A549 (cell line): Measurements from ENCODE around the gene VCL. TPM values are rescaled to one million over a fixed set of nuclear protein-coding genes. Genes with fewer than 3 reads are reported as not detected.

Experiments used
- ATAC-seq, 2 experiments: fragments of 200-7000 bp in 1 of 2; fragments of >200 bp in 1 of 2; cut with Nextera tagmentation in 1 of 2; cut with Tn5 transposase in 1 of 2; 3 replicates each; pipeline versions ENCODE4 v1.8.0 to v1.9.1; 2018 to 2020; ENCODE audit warnings: mild to moderate bottlenecking in 1 of 2, moderate library complexity in 1 of 2
- CTCF ChIA-PET: fragments of 300-600 bp; sonication (Branson Sonifier 250); formaldehyde crosslinking; extraction: SDS; loops from one replicate; lab custom pipeline; 2021; ENCODE audit warnings: antibody characterized with exemption, inconsistent platforms; lab: Yijun Ruan, JAX
- POLR2A ChIA-PET: fragments of 350-600 bp; formaldehyde crosslinking; extraction: SDS; loops from one replicate; lab custom pipeline; 2021; ENCODE audit warnings: antibody characterized with exemption, inconsistent platforms; lab: Yijun Ruan, JAX
- DNase-seq, 2 experiments: peaks; one replicate each; pipeline versions ENCODE4 v3.0.0 to v3.0.0-alpha.2; 2011 to 2016; ENCODE audit warnings: low read depth in 1 of 2, low spot score in 1 of 2
- FAIRE-seq: peaks from 2 replicates; lab custom pipeline; 2011; peaks lifted over from hg19 to GRCh38; lab: Jason Lieb, UNC
- H3K27ac ChIP-seq, 2 experiments: fragments of >200 bp; sonication (Bioruptor Twin); formaldehyde crosslinking; 3 replicates each; pipeline ENCODE4 v1.5.1; 2016 to 2017
- H3K4me1 ChIP-seq: fragments of >200 bp; sonication (Bioruptor Twin); formaldehyde crosslinking; 3 replicates; pipeline ENCODE4 v1.6.1; 2016
- H3K4me2 ChIP-seq: fragments of >200 bp; sonication (Bioruptor Twin); formaldehyde crosslinking; 3 replicates; pipeline ENCODE4 v1.6.1; 2016
- H3K4me3 ChIP-seq: fragments of >200 bp; sonication (Bioruptor Twin); formaldehyde crosslinking; 3 replicates; pipeline ENCODE4 v1.5.1; 2016
- H3K9me3 ChIP-seq: fragments of >200 bp; sonication (Bioruptor Twin); formaldehyde crosslinking; 3 replicates; pipeline ENCODE4 v1.6.1; 2016
- BHLHE40 ChIP-seq: IDR thresholded peaks from 2 replicates; pipeline ENCODE4 v1.6.1; 2012; ENCODE audit warnings: low read depth, low read length, inconsistent platforms
- EHF ChIP-seq: fragments of 250-450 bp; sonication (Bioruptor Pico); IDR thresholded peaks from 2 replicates; pipeline ENCODE4 v1.5.0; 2020; ENCODE audit warnings: mild to moderate bottlenecking
- EP300 ChIP-seq, 2 experiments: fragments of >200 bp; sonication (Bioruptor Twin); formaldehyde crosslinking; IDR thresholded peaks; 2 replicates in 1 of 2; 3 replicates in 1 of 2; pipeline ENCODE4 v1.6.1; 2016 to 2017
- FOSL2 ChIP-seq, 2 experiments: fragments of 450-650 bp in 1 of 2; fragments of >200 bp in 1 of 2; sonication (Bioruptor Twin) in 1 of 2; formaldehyde crosslinking; IDR thresholded peaks; 2 replicates each; pipeline versions ENCODE4 v1.5.0 to v1.6.1; 2016 to 2020; ENCODE audit warnings: mild to moderate bottlenecking in 1 of 2, moderate library complexity in 1 of 2
- GATA3 ChIP-seq: IDR thresholded peaks from 2 replicates; pipeline ENCODE4 v1.6.1; 2012; ENCODE audit warnings: borderline replicate concordance
- JUN ChIP-seq, 2 experiments: fragments of >200 bp; sonication (Bioruptor Twin); formaldehyde crosslinking; IDR thresholded peaks; 2 replicates in 1 of 2; 3 replicates in 1 of 2; pipeline ENCODE4 v1.6.1; 2016 to 2017
- JUNB ChIP-seq: fragments of >200 bp; sonication (Bioruptor Twin); formaldehyde crosslinking; IDR thresholded peaks from 2 replicates; pipeline ENCODE4 v1.6.1; 2016
- NPAS2 ChIP-seq: fragments of 250-450 bp; sonication (Bioruptor Pico); IDR thresholded peaks from 2 replicates; pipeline ENCODE4 v1.8.0; 2022; ENCODE audit warnings: mild to moderate bottlenecking, moderate library complexity, borderline replicate concordance
- NR3C1 ChIP-seq: fragments of >200 bp; sonication (Bioruptor Twin); formaldehyde crosslinking; IDR thresholded peaks from 3 replicates; pipeline ENCODE4 v1.6.1; 2017
- PHF8 ChIP-seq: fragments of 200-600 bp; sonication (generic); IDR thresholded peaks from 2 replicates; pipeline ENCODE4 v1.6.1; 2016; ENCODE audit warnings: low read depth, mild to moderate bottlenecking, antibody characterized with exemption, moderate library complexity, borderline replicate concordance
- RCOR1 ChIP-seq: fragments of 150-350 bp; IDR thresholded peaks from 2 replicates; pipeline ENCODE4 v1.6.1; 2014; ENCODE audit warnings: antibody characterized with exemption, low read length, low read depth
- RFX5 ChIP-seq: fragments of 450-650 bp; IDR thresholded peaks from 2 replicates; pipeline ENCODE4 v1.7.1; 2014; ENCODE audit warnings: antibody characterized with exemption, mild to moderate bottlenecking, moderate library complexity
- SREBF2 ChIP-seq: fragments of 450-650 bp; IDR thresholded peaks from 2 replicates; pipeline ENCODE4 v1.6.1; 2014; ENCODE audit warnings: mild to moderate bottlenecking, moderate library complexity
- TFCP2L1 ChIP-seq: fragments of 250-450 bp; sonication (Bioruptor Pico); IDR thresholded peaks from 2 replicates; pipeline ENCODE4 v1.5.0; 2021; ENCODE audit warnings: mild to moderate bottlenecking
- ZNF302 ChIP-seq: fragments of 250-450 bp; sonication (Bioruptor Pico); IDR thresholded peaks from 2 replicates; pipeline ENCODE4 v1.9.0; 2021; ENCODE audit warnings: inconsistent platforms, mild to moderate bottlenecking, moderate library complexity
- WGBS: methylation state at CpG from one replicate; pipeline ENCODE4 v1.1.6; 2017; ENCODE audit errors: missing lambda C conversion rate; 5-methylcytosine and 5-hydroxymethylcytosine counted together
- polyA plus RNA-seq, 4 experiments: library from polyadenylated mRNA; depleted of rRNA in 3 of 4; stranded (reverse); fragments of >200 nt; fragmentation: RNase III in 1 of 4; extraction: RNeasy Plus Mini Kit Qiagen cat#74134 plus additional on column Dnase treatment in 1 of 4; gene quantifications; 2 replicates in 3 of 4; 3 replicates in 1 of 4; pipeline ENCODE4 v1.2.3, GENCODE V29; 2011 to 2017
- TF ChIP-seq, protein P1 (sequence below): fragments of >200 bp; sonication (Bioruptor Twin); formaldehyde crosslinking; IDR thresholded peaks from 3 replicates; pipeline ENCODE4 v1.6.1; 2016
- TF ChIP-seq, protein P2 (sequence below): IDR thresholded peaks from 2 replicates; pipeline ENCODE4 v1.6.1; 2012; ENCODE audit warnings: low read depth, borderline replicate concordance
- TF ChIP-seq, protein P3 (sequence below): fragments of >200 bp; sonication (Bioruptor Twin); formaldehyde crosslinking; IDR thresholded peaks from 3 replicates; pipeline ENCODE4 v1.5.1; 2016
- TF ChIP-seq, protein P4 (sequence below): fragments of 200-600 bp; sonication (generic); IDR thresholded peaks from 2 replicates; pipeline ENCODE4 v1.6.1; 2016; ENCODE audit warnings: antibody characterized with exemption, mild to moderate bottlenecking, moderate library complexity

Gene VCL
- polyA plus RNA-seq, 2 of the 4 experiments (the other 2 are of a cell fraction), result 101 to 112 TPM

GRCh38 chr10:74056050-74056818 is 58.3 kb downstream of the VCL start:
- DNase-seq (peak; percentile 35 to 64), FAIRE-seq (peak; percentile 13), ATAC-seq (peak; percentile 72)
- ChIA-PET CTCF (interaction anchor here (1.1 to 3.4 kb wide), 3 partner anchors 16 to 116 kb away, joined by 3 to 20 read pairs (median 5); no protein-coding TSS in a partner anchor), POLR2A (interaction anchor here (0.8 to 1.2 kb wide), 2 partner anchors 20 to 57 kb away, joined by 3 to 6 read pairs; no protein-coding TSS in a partner anchor)
- Histone ChIP-seq H3K4me1 (peaks cover 65% of the 10 kb centered on the region), H3K9me3 (no peaks in the 10 kb centered on the region), H3K4me2 (peak overlapping the region; percentile 68), H3K27ac (peak overlapping the region; percentile 77 to 82), H3K4me3 (peak overlapping the region; percentile 8; the same call in 1 of the 3 replicates)
- 12% methylated on average over 2 of the region's 2 CpGs for WGBS
- TF ChIP-seq EHF (no peak), NR3C1 (peak; percentile 79; the same call in 1 of the 3 replicates), EP300 (IDR thresholded peaks at IDR 0.05) (no peak), GATA3 (peak; percentile 66; the same call in 1 of the 2 replicates), BHLHE40 (no peak), PHF8 (no peak), RCOR1 (no peak), NPAS2 (no peak), JUNB (no peak), JUN (IDR thresholded peaks at IDR 0.05) (0 out of 5 replicates have a peak, but pooled peaks of 1 of the 2 experiments have one; percentile 43), TFCP2L1 (CRISPR knock-in tag) (no peak), ZNF302 (CRISPR knock-in tag) (no peak), SREBF2 (no peak), RFX5 (no peak), FOSL2 (IDR thresholded peaks at IDR 0.05) (no peak), FOSL2 (CRISPR knock-in tag; IDR thresholded peaks at IDR 0.05) (peak; percentile 75)
- TF ChIP-seq, protein P1, sequence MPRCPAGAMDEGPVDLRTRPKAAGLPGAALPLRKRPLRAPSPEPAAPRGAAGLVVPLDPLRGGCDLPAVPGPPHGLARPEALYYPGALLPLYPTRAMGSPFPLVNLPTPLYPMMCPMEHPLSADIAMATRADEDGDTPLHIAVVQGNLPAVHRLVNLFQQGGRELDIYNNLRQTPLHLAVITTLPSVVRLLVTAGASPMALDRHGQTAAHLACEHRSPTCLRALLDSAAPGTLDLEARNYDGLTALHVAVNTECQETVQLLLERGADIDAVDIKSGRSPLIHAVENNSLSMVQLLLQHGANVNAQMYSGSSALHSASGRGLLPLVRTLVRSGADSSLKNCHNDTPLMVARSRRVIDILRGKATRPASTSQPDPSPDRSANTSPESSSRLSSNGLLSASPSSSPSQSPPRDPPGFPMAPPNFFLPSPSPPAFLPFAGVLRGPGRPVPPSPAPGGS, result no peak
- TF ChIP-seq, protein P2, sequence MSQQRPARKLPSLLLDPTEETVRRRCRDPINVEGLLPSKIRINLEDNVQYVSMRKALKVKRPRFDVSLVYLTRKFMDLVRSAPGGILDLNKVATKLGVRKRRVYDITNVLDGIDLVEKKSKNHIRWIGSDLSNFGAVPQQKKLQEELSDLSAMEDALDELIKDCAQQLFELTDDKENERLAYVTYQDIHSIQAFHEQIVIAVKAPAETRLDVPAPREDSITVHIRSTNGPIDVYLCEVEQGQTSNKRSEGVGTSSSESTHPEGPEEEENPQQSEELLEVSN, result no peak
- TF ChIP-seq, protein P3, sequence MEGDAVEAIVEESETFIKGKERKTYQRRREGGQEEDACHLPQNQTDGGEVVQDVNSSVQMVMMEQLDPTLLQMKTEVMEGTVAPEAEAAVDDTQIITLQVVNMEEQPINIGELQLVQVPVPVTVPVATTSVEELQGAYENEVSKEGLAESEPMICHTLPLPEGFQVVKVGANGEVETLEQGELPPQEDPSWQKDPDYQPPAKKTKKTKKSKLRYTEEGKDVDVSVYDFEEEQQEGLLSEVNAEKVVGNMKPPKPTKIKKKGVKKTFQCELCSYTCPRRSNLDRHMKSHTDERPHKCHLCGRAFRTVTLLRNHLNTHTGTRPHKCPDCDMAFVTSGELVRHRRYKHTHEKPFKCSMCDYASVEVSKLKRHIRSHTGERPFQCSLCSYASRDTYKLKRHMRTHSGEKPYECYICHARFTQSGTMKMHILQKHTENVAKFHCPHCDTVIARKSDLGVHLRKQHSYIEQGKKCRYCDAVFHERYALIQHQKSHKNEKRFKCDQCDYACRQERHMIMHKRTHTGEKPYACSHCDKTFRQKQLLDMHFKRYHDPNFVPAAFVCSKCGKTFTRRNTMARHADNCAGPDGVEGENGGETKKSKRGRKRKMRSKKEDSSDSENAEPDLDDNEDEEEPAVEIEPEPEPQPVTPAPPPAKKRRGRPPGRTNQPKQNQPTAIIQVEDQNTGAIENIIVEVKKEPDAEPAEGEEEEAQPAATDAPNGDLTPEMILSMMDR, result no peak
- TF ChIP-seq, protein P4, sequence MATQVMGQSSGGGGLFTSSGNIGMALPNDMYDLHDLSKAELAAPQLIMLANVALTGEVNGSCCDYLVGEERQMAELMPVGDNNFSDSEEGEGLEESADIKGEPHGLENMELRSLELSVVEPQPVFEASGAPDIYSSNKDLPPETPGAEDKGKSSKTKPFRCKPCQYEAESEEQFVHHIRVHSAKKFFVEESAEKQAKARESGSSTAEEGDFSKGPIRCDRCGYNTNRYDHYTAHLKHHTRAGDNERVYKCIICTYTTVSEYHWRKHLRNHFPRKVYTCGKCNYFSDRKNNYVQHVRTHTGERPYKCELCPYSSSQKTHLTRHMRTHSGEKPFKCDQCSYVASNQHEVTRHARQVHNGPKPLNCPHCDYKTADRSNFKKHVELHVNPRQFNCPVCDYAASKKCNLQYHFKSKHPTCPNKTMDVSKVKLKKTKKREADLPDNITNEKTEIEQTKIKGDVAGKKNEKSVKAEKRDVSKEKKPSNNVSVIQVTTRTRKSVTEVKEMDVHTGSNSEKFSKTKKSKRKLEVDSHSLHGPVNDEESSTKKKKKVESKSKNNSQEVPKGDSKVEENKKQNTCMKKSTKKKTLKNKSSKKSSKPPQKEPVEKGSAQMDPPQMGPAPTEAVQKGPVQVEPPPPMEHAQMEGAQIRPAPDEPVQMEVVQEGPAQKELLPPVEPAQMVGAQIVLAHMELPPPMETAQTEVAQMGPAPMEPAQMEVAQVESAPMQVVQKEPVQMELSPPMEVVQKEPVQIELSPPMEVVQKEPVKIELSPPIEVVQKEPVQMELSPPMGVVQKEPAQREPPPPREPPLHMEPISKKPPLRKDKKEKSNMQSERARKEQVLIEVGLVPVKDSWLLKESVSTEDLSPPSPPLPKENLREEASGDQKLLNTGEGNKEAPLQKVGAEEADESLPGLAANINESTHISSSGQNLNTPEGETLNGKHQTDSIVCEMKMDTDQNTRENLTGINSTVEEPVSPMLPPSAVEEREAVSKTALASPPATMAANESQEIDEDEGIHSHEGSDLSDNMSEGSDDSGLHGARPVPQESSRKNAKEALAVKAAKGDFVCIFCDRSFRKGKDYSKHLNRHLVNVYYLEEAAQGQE, result no peak
